HepG2 (cell line): Measurements from ENCODE around the gene NOP56. TPM values are rescaled to one million over a fixed set of nuclear protein-coding genes. Genes with fewer than 3 reads are reported as not detected.

Experiments used
- ATAC-seq: fragments of 200-7000 bp; cut with Tn5 transposase; 3 replicates; pipeline ENCODE4 v1.9.1; 2020; ENCODE audit warnings: mild to moderate bottlenecking, moderate library complexity
- BruUV-seq: library from RNA; stranded (reverse); fragments of 400-500 nt; replicated peaks from 2 replicates; lab custom pipeline; 2021; lab: Mats Ljungman, UMichigan
- CTCF ChIA-PET: fragments of 300-600 bp; formaldehyde crosslinking; extraction: SDS; loops from one replicate; lab custom pipeline; 2021; ENCODE audit warnings: low total read pairs, inconsistent platforms, low intra/inter-chr PET ratio; lab: Yijun Ruan, JAX
- POLR2A ChIA-PET: fragments of 350-600 bp; sonication (Branson Sonifier 250); formaldehyde crosslinking; loops from one replicate; lab custom pipeline; 2020; ENCODE audit warnings: antibody characterized with exemption, inconsistent platforms; lab: Yijun Ruan, JAX
- DNase-seq: peaks from one replicate; pipeline ENCODE4 v3.0.0-alpha.2; 2015; ENCODE audit warnings: low spot score
- FAIRE-seq: peaks from 3 replicates; lab custom pipeline; 2011; peaks lifted over from hg19 to GRCh38; lab: Jason Lieb, UNC
- H2AFZ ChIP-seq: one replicate; pipeline ENCODE4 v1.6.1; 2011; ENCODE audit warnings: low read length, inconsistent platforms
- H3K27ac ChIP-seq: fragments of 300-600 bp; 3 replicates; pipeline ENCODE4 v1.8.0; 2011; ENCODE audit warnings: mixed run types, mild to moderate bottlenecking, mixed read lengths, low read length, inconsistent platforms; ENCODE audit not compliant: insufficient read depth; ENCODE audit errors: extremely low read length
- H3K27me3 ChIP-seq, 2 experiments: fragments of 200-600 bp in 1 of 2; 2 replicates in 1 of 2; 3 replicates in 1 of 2; pipeline versions ENCODE4 v1.6.0 to v1.8.0; 2011; ENCODE audit warnings: low read length in 2 of 2, mild to moderate bottlenecking in 2 of 2, moderate library complexity in 2 of 2, inconsistent platforms in 1 of 2; ENCODE audit not compliant: insufficient read depth in 2 of 2, control insufficient read depth in 1 of 2
- H3K36me3 ChIP-seq, 2 experiments: fragments of 200-600 bp in 1 of 2; replicated peaks in 1 of 2; 2 replicates in 1 of 2; 3 replicates in 1 of 2; pipeline versions ENCODE4 v1.5.1 to v1.8.0; 2011; ENCODE audit warnings: low read length in 2 of 2, inconsistent platforms in 1 of 2; ENCODE audit not compliant: insufficient read depth in 2 of 2, control insufficient read depth in 1 of 2
- H3K4me1 ChIP-seq: 2 replicates; pipeline ENCODE4 v1.5.1; 2012; ENCODE audit warnings: low read length, inconsistent platforms; ENCODE audit not compliant: insufficient read depth
- H3K4me2 ChIP-seq: 2 replicates; pipeline ENCODE4 v1.6.0; 2011; ENCODE audit warnings: low read depth, low read length, inconsistent platforms
- H3K4me3 ChIP-seq, 3 experiments: fragments of 200-600 bp in 1 of 3; sonication (generic), shearing (Covaris generic) in 1 of 3; replicated peaks in 1 of 3; 2 replicates each; pipeline ENCODE4 v1.5.1; 2011 to 2016; ENCODE audit warnings: low read length in 3 of 3, inconsistent platforms in 2 of 3, low read depth in 2 of 3, mild to moderate bottlenecking in 2 of 3, control low read depth in 1 of 3, mixed read lengths in 1 of 3; ENCODE audit not compliant: insufficient read depth in 1 of 3
- H3K79me2 ChIP-seq: one replicate; pipeline ENCODE4 v1.6.1; 2011; ENCODE audit warnings: low read length, inconsistent platforms; ENCODE audit not compliant: insufficient read depth
- H3K9ac ChIP-seq: 2 replicates; pipeline ENCODE4 v1.6.0; 2011; ENCODE audit warnings: mild to moderate bottlenecking, low read depth, low read length, inconsistent platforms; ENCODE audit not compliant: insufficient read depth
- H3K9me3 ChIP-seq: 2 replicates; pipeline ENCODE4 v1.5.1; 2012; ENCODE audit warnings: mild to moderate bottlenecking, low read length
- H4K20me1 ChIP-seq: 2 replicates; pipeline ENCODE4 v1.6.0; 2011; ENCODE audit warnings: inconsistent platforms, mild to moderate bottlenecking, low read length, moderate library complexity; ENCODE audit not compliant: insufficient read depth
- ATF4 ChIP-seq, 2 experiments: fragments of 450-650 bp in 1 of 2; sonication (generic) in 1 of 2; formaldehyde crosslinking; IDR thresholded peaks; 2 replicates each; pipeline versions ENCODE4 v1.5.0 to v1.8.0; 2020 to 2022; ENCODE audit warnings: mild to moderate bottlenecking in 1 of 2, missing genetic modification reagents in 1 of 2
- CAMTA2 ChIP-seq: sonication (generic); formaldehyde crosslinking; IDR thresholded peaks from 2 replicates; pipeline ENCODE4 v1.4.0; 2020; ENCODE audit warnings: mild to moderate bottlenecking, missing genetic modification reagents, borderline replicate concordance
- GFI1 ChIP-seq: sonication (generic); formaldehyde crosslinking; IDR thresholded peaks from 2 replicates; pipeline ENCODE4 v1.5.0; 2020; ENCODE audit warnings: missing genetic modification reagents, mild to moderate bottlenecking, borderline replicate concordance
- KLF9 ChIP-seq: IDR thresholded peaks from 2 replicates; pipeline ENCODE4 v1.6.1; 2016; ENCODE audit warnings: low read depth
- RARG ChIP-seq: sonication (generic); formaldehyde crosslinking; IDR thresholded peaks from 2 replicates; pipeline ENCODE4 v1.4.0; 2020; ENCODE audit warnings: low read depth, mild to moderate bottlenecking, missing genetic modification reagents
- RBM22 ChIP-seq: fragments of 200-400 bp; formaldehyde crosslinking; optimal IDR thresholded peaks from 2 replicates; pipeline ENCODE3; 2017; ENCODE audit warnings: mild to moderate bottlenecking, low read length, moderate library complexity
- ZBTB38 ChIP-seq: sonication (generic); formaldehyde crosslinking; IDR thresholded peaks from 2 replicates; pipeline ENCODE4 v1.5.1; 2020; ENCODE audit warnings: mild to moderate bottlenecking, missing genetic modification reagents
- ZMYM3 ChIP-seq: sonication (generic); formaldehyde crosslinking; IDR thresholded peaks from 2 replicates; pipeline ENCODE4 v1.5.1; 2020; ENCODE audit warnings: mild to moderate bottlenecking, missing genetic modification reagents
- ZNF263 ChIP-seq: sonication (generic); formaldehyde crosslinking; IDR thresholded peaks from 2 replicates; pipeline ENCODE4 v1.4.0; 2020; ENCODE audit warnings: missing genetic modification reagents
- ZNF775 ChIP-seq: sonication (generic); formaldehyde crosslinking; IDR thresholded peaks from 2 replicates; pipeline ENCODE4 v1.4.0; 2020; ENCODE audit warnings: missing genetic modification reagents, mild to moderate bottlenecking, moderate library complexity, borderline replicate concordance
- WGBS: methylation state at CpG from one replicate; pipeline ENCODE4 v1.1.6; 2017; ENCODE audit warnings: low lambda C conversion rate; 5-methylcytosine and 5-hydroxymethylcytosine counted together
- in situ Hi-C: cut with HindIII; loops from 2 replicates; pipeline ENCODE4 v1.10.0; 2017; ENCODE audit warnings: low pct_unique_long_range_greater_than_20kb; ENCODE audit not compliant: extremely low pct_ligation_motif_present
- intact Hi-C: fragments of 100-400 bp; cut with micrococcal nuclease; formaldehyde crosslinking; loops from one replicate; pipeline ENCODE4 v1.10.0; 2022; ENCODE audit not compliant: unreplicated experiment
- polyA plus RNA-seq, 8 experiments: library from polyadenylated mRNA; depleted of rRNA in 3 of 8; stranded (reverse) in 7 of 8; unstranded in 1 of 8; fragments of >200 nt; fragmentation: Illumina TruSeq in 4 of 8; extraction: Trizol in 4 of 8; gene quantifications; 2 replicates each; pipeline versions ENCODE4 v1.2.1 to v1.2.3, GENCODE V29; 2011 to 2016; ENCODE audit warnings: low read depth in 4 of 8, missing spikeins in 1 of 8, mixed read lengths in 1 of 8; ENCODE audit not compliant: insufficient read depth in 1 of 8
- total RNA-seq, 5 experiments: library from RNA; depleted of rRNA; stranded (reverse); fragments of >200 nt; fragmentation: Illumina TruSeq; extraction: Trizol; gene quantifications; 2 replicates each; pipeline ENCODE4 v1.2.3, GENCODE V29; 2016; ENCODE audit warnings: low read depth in 1 of 5

The NOP56 gene
- total and polyA plus RNA-seq, 2 of the 13 experiments (the other 11 are each of a cell fraction or from before 2014, with no cell fraction given), result 369 to 1,116 TPM

GRCh38 chr20:2690213-2690612 lies 37.8 kb downstream of the NOP56 start:
- ChIA-PET CTCF (no interaction called here), POLR2A (interaction anchor here (1.9 kb wide), 1 partner anchor 38 kb away, joined by 10 read pairs; the partner anchor contains the start of gene NOP56)
- WGBS, result 16% methylated on average over 3 of the region's 3 CpGs
- Histone ChIP-seq H3K27ac (no peak overlapping the region), H3K4me1 (peaks cover 16% of the 10 kb centered on the region), H3K9ac (no peak overlapping the region), H2AFZ (no peak overlapping the region), H3K79me2 (no peaks in the 10 kb centered on the region), H3K27me3 (peaks cover 23 to 87% of the 10 kb centered on the region in 2 experiments), H3K4me2 (no peak overlapping the region), H3K36me3 (no peaks in the 10 kb centered on the region), H3K4me3 (no peak overlapping the region), H3K9me3 (no peaks in the 10 kb centered on the region), H4K20me1 (peaks cover 6% of the 10 kb centered on the region; the same call in 1 of the 2 replicates)
- intact Hi-C loops, result no loop called here
- in situ Hi-C loops, result no loop called here
- no TSS peak for BruUV-seq
- no peak for TF ChIP-seq KLF9
- TF ChIP-seq ZBTB38 (CRISPR knock-in tag), result no peak
- no peak for TF ChIP-seq ZNF263 (CRISPR knock-in tag)
- TF ChIP-seq GFI1 (CRISPR knock-in tag), result no peak
- TF ChIP-seq ATF4 (CRISPR knock-in tag; IDR thresholded peaks at IDR 0.05), result no peak
- no peak for TF ChIP-seq RARG (CRISPR knock-in tag)
- TF ChIP-seq CAMTA2 (CRISPR knock-in tag), result no peak
- TF ChIP-seq ZMYM3 (CRISPR knock-in tag), result no peak
- no peak for TF ChIP-seq ZNF775 (CRISPR knock-in tag)
- TF ChIP-seq RBM22, result no peak
- no peak for FAIRE-seq
- no peak for ATAC-seq
- DNase-seq, result no peak
